ENCODE results near the gene KCNB1.

KCNB1 gene

GRCh38 chr20:49388744-49389143 lies 93.7 kb downstream of the KCNB1 start:
- DNase-seq (ENCODE audit: extremely low spot score) = no peak
- POLR2A ChIA-PET = no interaction called here
- no peak for TF ChIP-seq CTCF (IDR thresholded peaks at IDR 0.05; ENCODE audit: control extremely low read depth, extremely low read depth, low read depth, missing control alignments)
- CTCF ChIA-PET = interaction anchor here (1.3 kb wide), 1 partner anchor 10 kb away, joined by 3 read pairs; no protein-coding TSS in a partner anchor

GRCh38 chr20:49387581-49387939 lies 94.9 kb downstream of the KCNB1 start:
- ChIA-PET CTCF (no interaction called here), POLR2A (no interaction called here)
- DNase-seq (ENCODE audit: extremely low spot score) = no peak
- TF ChIP-seq CTCF (IDR thresholded peaks at IDR 0.05; ENCODE audit: control extremely low read depth, extremely low read depth, low read depth, missing control alignments) = no peak

- TF ChIP-seq CTCF (IDR thresholded peaks at IDR 0.05; ENCODE audit: control extremely low read depth, extremely low read depth, low read depth, missing control alignments) = no peak
- ChIA-PET POLR2A (no interaction called here), CTCF (no interaction called here)
- DNase-seq (ENCODE audit: extremely low spot score) = no peak
These were observed 95.5 kb downstream of the KCNB1 start for GRCh38 chr20:49386848-49387580.

- CTCF ChIA-PET = interaction anchor here (0.7 to 3.0 kb wide), 11 partner anchors 8 to 223 kb away, joined by 3 to 16 read pairs (median 9); no protein-coding TSS in a partner anchor
- POLR2A ChIA-PET = no interaction called here
- DNase-seq (ENCODE audit: extremely low spot score) = no peak
These were observed 97.0 kb downstream of the KCNB1 start for GRCh38 chr20:49385465-49385864.

GRCh38 chr20:49384437-49385434 lies 97.7 kb downstream of the KCNB1 start:
- CTCF ChIA-PET = interaction anchor here (0.7 to 3.0 kb wide), 17 partner anchors 8 to 224 kb away, joined by 3 to 16 read pairs (median 6); no protein-coding TSS in a partner anchor
- DNase-seq (ENCODE audit: extremely low spot score) = peak; percentile 65
- TF ChIP-seq CTCF (IDR thresholded peaks at IDR 0.05; ENCODE audit: control extremely low read depth, extremely low read depth, low read depth, missing control alignments) = peak; percentile 51
- POLR2A ChIA-PET = no interaction called here

More at GRCh38 chr20:49385465-49385864, 97.0 kb downstream of the KCNB1 start:
- no peak for TF ChIP-seq CTCF (IDR thresholded peaks at IDR 0.05; ENCODE audit: control extremely low read depth, extremely low read depth, low read depth, missing control alignments)
